ENCODE data around the gene GNPAT. TPM values are rescaled to one million over a fixed set of nuclear protein-coding genes. Genes with fewer than 3 reads are reported as not detected.
A peak's percentile ranks its signal among the peaks of the same experiment; 100 is the strongest.

The GNPAT gene
- total RNA-seq, 4 donors from 2014 or later: 31.0 to 61.9 (median 45.6) TPM

DNA sequence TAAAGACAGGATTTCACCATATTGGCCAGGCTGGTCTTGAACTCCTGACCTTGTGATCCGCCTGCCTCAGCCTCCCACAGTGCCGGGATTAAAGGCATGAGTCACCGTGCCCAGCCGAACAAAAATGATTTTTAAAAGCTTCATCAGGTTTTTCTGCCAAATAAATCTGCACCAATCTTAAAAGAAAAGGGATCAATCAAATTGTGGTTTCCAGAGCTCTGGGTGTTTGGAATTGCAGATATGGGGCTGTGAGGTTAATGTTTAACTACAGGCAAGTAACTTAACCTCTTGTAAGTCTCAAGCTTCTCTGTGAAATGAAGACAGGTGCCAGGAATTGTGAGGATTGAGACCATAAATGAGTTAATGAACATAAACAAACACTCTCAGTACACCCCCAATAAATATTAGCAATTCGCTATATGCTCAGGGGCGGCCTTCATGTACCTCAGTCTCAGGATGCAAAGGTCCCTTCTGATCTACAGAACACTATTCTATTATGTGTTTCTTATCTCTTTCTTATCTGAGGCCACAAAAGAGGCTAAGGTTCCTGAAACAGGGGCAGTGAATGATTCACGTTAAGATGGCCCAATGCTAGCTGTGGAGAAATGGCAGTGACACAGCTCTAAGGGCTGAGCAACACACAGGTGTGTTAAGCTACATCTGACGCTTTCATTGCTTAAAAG lies 7.1 kb upstream of the GNPAT start:
- Histone ChIP-seq H3K27ac (peak overlapping the region in 3 of 4 donors; percentile 41 to 78 (median 76)), H3K4me3 (peak overlapping the region in 2 of 4 donors; percentile 22 to 35), H3K27me3 (no peaks in the 10 kb centered on the region), H3K9me3 (no peaks in the 10 kb centered on the region), H3K4me1 (peaks cover 0 to 42% (median 0%) of the 10 kb centered on the region in 4 donors), H3K36me3 (peaks cover 0 to 23% (median 0%) of the 10 kb centered on the region in 3 donors)
- TF ChIP-seq POLR2A (IDR thresholded peaks at IDR 0.05): no peak
- TF ChIP-seq, protein P1, sequence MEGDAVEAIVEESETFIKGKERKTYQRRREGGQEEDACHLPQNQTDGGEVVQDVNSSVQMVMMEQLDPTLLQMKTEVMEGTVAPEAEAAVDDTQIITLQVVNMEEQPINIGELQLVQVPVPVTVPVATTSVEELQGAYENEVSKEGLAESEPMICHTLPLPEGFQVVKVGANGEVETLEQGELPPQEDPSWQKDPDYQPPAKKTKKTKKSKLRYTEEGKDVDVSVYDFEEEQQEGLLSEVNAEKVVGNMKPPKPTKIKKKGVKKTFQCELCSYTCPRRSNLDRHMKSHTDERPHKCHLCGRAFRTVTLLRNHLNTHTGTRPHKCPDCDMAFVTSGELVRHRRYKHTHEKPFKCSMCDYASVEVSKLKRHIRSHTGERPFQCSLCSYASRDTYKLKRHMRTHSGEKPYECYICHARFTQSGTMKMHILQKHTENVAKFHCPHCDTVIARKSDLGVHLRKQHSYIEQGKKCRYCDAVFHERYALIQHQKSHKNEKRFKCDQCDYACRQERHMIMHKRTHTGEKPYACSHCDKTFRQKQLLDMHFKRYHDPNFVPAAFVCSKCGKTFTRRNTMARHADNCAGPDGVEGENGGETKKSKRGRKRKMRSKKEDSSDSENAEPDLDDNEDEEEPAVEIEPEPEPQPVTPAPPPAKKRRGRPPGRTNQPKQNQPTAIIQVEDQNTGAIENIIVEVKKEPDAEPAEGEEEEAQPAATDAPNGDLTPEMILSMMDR (IDR thresholded peaks at IDR 0.05): no peak
- peak in 1 of 3 donors; percentile 77 for DNase-seq

DNA sequence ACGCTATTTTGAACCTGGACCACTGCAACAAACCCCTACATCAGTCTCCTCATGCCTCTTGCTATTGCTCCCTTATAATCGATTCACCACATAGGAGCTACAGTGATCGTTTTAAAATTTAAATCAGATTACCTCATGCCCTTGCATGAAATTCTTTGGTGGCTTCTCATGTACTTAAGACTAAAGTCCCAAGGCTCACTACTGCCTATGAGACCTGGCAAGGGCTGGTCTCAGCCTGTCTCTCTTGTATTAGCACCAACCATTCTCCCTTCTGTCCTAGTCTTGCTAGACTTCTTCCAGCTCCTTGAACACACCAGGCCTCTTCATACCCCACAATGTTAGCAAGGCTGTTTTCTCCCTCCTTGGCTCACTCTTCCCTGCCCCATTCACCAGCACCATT lies 6.5 kb upstream of the GNPAT start:
- TF ChIP-seq, protein P1 (IDR thresholded peaks at IDR 0.05): no peak
- no peak for TF ChIP-seq POLR2A (IDR thresholded peaks at IDR 0.05)
- DNase-seq: no peak
- H3K9me3 ChIP-seq: no peaks in the 10 kb centered on the region
- H3K4me3 ChIP-seq: no peak overlapping the region
- no peaks in the 10 kb centered on the region for H3K27me3 ChIP-seq
- H3K36me3 ChIP-seq: peaks cover 0 to 24% (median 0%) of the 10 kb centered on the region in 3 donors
- peak overlapping the region in 3 of 4 donors; percentile 41 to 78 (median 76) for H3K27ac ChIP-seq
- H3K4me1 ChIP-seq: peaks cover 0 to 47% (median 0%) of the 10 kb centered on the region in 4 donors

DNA sequence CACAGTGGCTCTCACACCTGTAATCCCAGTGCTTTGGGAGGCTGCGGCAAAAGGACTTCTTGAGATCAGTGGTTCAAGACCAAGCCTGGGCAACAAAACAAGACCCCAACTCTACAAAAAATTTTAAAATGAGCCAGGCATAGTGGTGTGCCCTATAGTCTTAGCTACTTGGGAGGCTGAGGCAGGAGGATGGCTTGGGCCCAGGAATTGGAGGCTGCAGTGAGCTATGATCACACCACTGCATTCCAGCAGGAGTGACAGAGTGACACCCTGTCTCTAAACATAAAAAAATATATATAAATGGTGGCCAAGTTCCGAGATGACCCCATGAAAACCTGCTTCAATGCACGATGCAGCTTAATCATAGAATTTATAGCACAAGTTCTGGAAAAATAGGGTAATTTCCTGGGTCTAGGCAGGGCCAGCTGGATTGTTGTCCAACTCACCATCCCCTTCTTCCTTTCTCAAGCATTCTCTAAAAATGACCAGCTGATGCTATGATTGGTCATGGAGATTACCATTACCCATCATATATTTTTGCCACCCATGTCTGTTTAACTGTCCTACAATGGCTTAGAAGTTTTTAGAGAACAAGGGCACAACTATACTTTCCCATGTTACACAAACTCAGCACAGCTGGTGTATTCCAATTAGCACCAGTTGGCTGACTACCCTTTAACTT lies 5.3 kb upstream of the GNPAT start:
- Histone ChIP-seq H3K4me3 (no peak overlapping the region), H3K36me3 (peaks cover 0 to 24% (median 0%) of the 10 kb centered on the region in 3 donors), H3K4me1 (peaks cover 0 to 55% (median 5%) of the 10 kb centered on the region in 4 donors), H3K27me3 (no peaks in the 10 kb centered on the region), H3K27ac (peak overlapping the region in 1 of 4 donors; percentile 78), H3K9me3 (no peaks in the 10 kb centered on the region)
- TF ChIP-seq, protein P1 (IDR thresholded peaks at IDR 0.05): no peak
- no peak for TF ChIP-seq POLR2A (IDR thresholded peaks at IDR 0.05)
- no peak for DNase-seq

DNA sequence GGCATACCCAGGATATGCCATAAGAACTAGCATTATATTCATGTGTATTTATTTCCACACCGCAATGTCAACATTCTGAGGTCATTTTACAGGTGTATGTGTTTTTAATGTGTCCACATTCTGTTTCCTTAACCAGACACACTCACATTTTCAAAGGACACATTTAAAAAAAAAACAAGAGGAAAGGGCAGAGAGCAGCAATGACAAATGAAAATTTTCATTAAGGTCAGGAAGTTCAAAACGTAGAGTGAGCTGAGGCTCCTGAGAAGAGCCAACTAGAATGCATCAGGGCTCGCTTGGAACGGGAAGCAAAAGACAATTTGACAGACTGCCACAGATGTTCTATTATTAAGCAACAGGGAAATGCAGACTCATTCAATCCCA lies 4.8 kb upstream of the GNPAT start:
- Histone ChIP-seq H3K36me3 (peaks cover 0 to 24% (median 0%) of the 10 kb centered on the region in 3 donors), H3K4me3 (no peak overlapping the region), H3K4me1 (peaks cover 0 to 55% (median 5%) of the 10 kb centered on the region in 4 donors), H3K9me3 (no peaks in the 10 kb centered on the region), H3K27ac (peak overlapping the region in 1 of 4 donors; percentile 78), H3K27me3 (no peaks in the 10 kb centered on the region)
- no peak for DNase-seq
- TF ChIP-seq, protein P1 (IDR thresholded peaks at IDR 0.05): no peak
- TF ChIP-seq POLR2A (IDR thresholded peaks at IDR 0.05): no peak

DNA sequence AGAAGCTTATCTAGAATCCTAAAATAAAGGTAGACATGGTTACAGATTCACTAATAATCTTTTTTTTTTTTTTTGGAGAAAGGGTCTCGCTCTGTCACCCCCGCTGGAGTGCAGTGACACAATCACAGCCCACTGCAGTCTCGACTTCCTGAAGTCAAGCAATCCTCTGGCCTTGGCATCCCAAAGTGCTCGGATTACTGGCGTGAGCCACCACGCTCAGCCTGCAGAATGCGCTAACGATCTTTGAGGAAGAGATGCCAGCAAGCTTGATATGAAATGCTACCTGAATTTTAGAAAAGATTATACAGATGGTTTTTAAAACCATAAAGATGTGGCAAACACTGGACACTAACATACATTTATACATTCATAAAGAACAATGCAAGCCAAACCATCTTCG lies 4.1 kb upstream of the GNPAT start:
- H3K27ac ChIP-seq: no peak overlapping the region
- H3K36me3 ChIP-seq: peaks cover 0 to 24% (median 0%) of the 10 kb centered on the region in 3 donors

More for the DNA sequence above, 4.1 kb upstream of the GNPAT start:
- no peaks in the 10 kb centered on the region for H3K27me3 ChIP-seq
- DNase-seq: no peak
- no peak overlapping the region for H3K4me3 ChIP-seq
- peaks cover 0 to 56% (median 5%) of the 10 kb centered on the region in 4 donors for H3K4me1 ChIP-seq
- TF ChIP-seq, protein P1 (IDR thresholded peaks at IDR 0.05): no peak
- TF ChIP-seq POLR2A (IDR thresholded peaks at IDR 0.05): no peak
- H3K9me3 ChIP-seq: no peaks in the 10 kb centered on the region

Data from Peyer's patch (tissue), 4 donors.